NCI-H146 treated with DMSO at 0.1 percent for 48 hours (cell line): ENCODE measurements around the gene MINK1.
"Not testable (repeated sequence)": the region's sequence is repeated elsewhere in the genome, so short reads cannot be mapped to it uniquely, and the experiment has no call there.

Experiments used
- DNase-seq: peaks from one replicate; lab custom pipeline; 2025; ENCODE audit not compliant: unreplicated experiment; lab: John Stamatoyannopoulos, UW

MINK1 gene

DNA sequence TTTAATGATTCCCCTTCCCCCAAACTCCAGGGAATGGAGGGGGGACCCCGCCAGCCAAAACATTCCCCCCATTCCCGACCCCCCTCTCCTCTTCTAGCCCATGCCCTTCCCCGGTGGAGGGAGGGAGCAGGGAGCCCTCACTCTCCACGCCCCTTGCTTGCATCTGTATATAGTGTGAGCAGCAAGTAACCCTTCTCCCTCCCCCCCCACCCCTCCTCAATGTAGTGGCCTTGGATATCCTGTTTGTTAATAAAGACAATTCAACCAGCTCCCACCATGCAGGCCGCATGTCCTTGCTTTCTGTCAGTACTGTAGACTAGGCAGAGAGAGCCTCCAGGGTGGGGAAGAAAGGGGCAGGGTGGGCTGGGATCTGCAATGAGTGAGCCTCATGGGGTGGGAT is 64.6 kb downstream of the MINK1 start:
- no peak for DNase-seq

DNA sequence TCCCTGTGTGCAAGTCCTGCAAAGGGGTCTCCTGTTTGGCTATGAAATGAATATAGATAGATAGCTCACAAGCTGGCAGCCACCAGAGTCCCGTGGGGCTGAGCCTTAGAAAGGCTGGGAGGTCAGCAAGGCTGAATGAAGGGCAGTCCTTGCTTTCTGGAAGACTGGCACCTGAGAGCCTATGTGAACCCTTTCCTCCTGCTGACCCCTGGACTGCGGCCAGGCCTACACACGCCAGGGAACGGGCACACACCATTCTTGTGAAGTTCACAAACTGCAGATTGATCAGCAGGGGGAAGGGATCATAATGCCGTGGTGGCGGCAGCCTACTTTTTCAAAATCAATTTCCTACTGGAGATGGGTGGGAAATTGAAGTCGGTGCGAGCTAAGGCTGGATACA is 65.2 kb downstream of the MINK1 start:
- DNase-seq = no peak

DNA sequence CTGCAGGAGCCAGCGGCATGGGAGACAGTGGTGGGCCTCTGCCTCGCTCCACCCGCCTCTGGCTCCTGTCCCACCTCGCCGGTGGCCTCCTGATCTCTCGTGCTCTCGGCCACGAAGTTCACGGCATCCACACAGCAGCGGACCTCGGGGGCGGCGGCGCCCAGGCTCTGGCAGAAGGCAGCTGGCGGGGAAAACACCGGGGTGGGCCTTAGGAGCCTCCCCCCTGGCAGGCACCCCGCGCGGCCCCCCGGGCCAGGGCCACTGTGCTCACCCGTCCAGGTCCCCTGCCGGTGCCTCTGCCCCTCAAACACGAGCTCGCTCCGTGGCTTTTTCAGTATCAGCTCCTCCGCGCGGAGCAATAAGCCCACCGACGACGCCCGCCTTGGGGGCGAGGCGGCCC is 65.8 kb downstream of the MINK1 start:
- no peak for DNase-seq

DNA sequence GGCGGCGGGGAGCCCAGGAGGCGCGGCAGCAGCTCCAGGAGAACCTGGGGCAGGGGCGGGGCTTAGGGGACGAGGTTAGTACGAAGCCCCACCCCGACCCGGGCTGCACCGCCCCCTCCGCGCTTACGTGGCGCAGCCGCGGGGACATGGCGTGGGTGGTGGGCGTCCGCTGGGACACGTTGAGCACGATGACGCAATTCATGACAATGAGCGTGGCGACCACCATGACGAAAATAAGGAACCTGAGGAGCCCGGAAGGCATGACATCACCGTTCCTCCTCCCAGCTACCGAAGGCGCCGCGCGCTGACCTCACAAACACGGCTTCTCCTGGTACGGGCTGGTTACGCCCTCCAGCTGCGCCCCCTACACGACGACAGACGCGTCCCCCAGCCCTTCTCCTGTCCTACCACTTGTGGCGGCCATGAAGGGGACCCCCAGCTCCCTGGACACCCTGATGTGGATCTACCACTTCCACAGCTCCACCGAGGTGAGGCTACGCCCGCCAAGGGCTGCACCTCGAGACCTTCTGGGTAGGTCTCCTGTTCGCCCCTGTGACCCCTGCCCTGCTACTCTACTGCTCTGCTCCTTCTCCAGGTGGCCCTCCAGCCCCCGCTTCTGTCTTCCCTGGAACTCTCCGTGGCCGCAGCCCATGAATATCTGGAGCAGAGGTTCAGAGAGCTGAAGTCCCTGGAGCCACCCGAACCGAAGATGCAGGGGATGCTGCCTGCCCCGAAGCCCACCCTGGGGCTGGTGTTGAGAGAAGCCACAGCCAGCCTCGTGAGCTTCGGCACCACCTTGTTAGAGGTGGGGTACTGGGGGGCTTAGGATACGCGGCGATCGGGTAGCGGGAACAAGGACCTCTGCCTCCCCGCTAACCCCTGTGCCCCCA is 66.4 kb downstream of the MINK1 start, which contains the start of gene C17orf107:
C17orf107 (plus strand) TSS at position 196 of the 890 bp plus-strand sequence; CDS start at position 423, 227 bp downstream.
- DNase-seq = no peak

DNA sequence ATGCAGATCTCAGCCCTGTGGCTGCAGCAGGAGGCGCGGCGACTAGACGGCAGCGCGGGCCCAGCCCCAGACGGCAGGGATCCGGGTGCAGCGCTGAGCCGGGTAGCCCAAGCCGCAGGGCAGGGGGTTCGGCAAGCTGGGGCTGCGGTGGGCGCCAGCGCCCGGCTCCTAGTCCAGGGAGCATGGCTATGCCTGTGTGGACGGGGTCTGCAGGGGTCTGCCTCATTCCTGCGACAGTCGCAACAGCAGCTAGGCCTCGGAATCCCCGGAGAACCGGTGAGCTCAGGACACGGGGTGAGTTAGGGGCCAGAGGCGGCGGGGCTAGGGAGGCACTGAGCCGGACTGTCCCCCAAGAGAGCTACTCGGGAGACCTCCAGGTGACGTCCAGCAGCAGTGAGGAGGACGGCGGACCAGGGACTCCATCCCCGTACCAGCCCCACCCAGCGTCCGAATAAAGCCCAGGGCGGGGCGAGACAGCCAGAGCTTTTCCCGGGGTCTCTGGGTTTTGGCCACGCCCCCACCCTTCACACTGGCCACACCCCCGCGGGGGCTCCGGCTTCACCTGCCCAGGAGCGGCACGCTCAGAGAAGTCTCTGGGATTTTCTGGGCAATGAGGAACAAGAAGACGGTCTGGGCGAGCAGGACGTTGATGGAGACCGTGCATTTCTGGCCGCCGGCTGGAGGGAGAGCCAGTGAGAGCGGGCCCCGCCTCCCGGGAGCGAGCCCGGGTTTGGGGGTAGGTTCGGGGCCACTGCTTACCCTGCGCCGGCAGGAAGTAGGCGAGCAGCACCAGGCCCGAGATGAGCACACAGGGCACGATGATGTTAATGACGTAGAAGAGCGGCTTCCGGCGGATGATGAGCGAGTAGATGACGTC is 67.3 kb downstream of the MINK1 start:
- no peak for DNase-seq

DNA sequence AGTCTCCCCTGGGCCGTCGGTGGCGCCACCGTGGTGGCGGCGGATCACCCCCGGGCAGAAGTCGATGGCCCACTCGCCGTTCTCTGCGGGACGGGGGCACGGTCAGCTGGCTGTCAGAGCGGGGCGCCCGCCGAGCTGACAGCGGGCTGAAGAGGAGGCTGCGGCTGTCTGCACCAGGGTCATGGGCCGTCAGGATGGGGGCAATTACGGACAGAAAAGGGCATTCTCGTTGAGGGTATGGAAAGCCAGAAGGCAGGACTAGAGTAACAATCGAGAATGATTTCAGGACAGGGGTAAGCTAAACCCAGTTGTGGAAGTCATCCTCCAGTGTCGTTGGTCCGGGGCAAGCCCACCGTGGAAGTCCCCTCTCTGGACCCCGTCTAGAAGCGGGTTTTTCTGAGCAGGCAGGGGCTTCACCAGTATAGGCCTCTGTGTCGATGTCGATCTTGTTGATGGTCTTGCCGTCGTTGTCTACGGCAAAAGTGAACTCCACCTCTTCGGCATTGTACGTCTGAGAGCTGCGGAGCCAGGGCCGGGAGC is 68.0 kb downstream of the MINK1 start:
- no peak for DNase-seq

DNA sequence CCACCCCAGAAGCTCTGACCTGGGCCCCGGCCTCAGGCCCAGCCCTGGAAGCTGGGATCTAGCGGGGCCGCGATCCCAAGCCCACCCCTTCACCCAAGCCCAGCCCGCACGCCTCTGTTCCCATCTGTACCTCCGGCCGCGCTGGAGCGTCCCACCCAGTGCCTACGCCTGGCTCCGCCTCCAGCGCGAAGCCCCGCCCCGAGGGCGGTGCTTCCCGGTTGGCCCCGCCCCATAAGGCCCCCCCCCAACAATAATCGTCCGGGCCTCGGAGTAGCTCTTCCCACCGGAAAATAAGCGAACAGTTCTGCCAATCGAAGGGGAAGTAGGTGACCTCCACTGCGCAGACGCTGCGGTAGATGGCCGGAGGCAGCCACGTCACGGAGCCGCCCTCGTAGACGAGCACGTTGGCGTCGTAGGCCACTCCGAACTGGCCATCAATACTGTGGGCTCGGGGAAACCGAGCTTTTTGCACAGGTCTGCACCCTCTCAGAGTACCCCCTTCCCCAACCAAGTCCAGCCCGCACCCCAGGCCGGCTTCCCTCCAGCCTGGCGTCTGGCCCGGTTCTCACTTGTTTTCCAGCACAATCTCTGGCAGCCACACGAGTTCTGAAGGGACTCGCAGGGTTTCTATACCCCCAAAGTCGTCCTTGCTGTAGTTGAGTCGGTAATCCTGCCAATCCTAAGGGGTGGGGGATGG is 68.7 kb downstream of the MINK1 start:
- no peak for DNase-seq

DNA sequence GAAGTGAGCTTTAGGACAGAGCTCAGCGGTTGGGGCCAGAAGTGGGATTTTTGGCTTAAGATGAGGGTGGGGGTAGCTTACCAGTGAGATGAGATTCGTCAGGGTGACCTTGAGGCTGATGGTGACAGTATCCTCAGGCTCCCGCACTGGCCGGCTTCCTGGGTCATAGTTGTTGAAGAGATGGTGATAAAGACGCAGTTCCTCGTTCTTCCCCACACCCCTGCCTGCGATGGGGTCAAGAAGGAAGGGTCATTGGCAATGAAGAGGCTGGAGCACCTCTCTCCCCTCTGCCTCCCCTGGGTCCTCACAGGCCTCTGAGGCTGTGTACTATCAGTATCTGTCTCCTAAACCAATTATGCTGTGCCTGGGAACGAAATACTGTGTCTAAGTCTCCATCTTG is 69.4 kb downstream of the MINK1 start:
- DNase-seq = no peak

DNA sequence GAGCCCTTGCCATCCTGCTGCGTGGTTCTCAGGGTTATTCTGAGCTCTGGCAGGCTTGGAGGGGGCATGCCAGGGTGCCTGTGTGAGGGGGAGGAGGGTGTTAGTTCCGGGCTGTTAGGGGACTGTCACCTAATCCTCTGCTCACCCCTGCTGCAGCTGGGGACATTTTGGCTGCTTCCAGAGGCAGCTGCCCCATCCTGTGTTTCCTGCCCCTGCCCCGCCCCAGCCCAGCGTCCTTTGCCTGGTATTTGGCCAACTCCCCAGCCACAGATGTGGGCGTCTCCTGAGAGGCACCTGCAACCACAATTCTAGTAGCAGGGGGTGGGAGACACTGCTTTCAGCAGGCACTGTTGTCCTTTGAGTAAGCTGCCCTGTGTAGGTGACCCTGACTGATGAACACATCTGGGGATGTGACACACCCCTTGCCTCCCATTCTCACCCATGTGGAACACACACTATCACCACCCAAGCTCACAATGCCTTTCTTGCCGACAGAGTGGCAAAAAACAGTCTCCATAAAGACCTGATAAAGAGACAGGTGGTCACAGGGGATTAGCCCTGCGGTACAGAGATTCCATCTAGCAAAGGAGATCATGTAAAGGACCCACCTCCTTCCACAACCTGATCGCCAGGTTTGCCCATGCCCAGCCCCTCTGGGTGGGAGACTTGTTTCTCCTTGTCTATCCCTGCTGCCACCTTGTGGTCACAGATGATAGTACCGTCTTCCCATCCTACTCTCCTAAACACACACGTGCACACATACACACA is 70.1 kb downstream of the MINK1 start, which contains the start of gene CHRNE:
CHRNE (minus strand) TSS at position 48 of the 768 bp plus-strand sequence; CDS start at position 13, 35 bp downstream.
- DNase-seq = peak; percentile 43

DNA sequence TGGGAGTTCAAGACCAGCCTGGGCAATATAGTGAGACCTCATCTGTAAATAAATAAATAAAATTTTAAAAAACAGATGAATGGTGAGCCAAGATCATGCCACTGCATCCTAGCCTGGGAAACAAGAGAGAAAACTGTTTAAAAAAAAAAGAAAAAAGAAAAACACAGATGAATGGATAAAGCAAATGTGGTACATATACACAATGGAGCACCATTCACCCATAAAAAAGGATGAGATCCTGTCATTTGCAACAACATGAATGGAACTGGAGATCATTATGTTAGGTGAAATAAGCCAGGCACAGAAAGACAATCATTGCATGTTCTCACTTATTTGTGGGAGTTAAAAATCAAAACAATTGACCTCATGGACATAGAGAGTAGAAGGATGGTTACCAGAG is 73.5 kb downstream of the MINK1 start:
- not testable (repeated sequence) for DNase-seq

DNA sequence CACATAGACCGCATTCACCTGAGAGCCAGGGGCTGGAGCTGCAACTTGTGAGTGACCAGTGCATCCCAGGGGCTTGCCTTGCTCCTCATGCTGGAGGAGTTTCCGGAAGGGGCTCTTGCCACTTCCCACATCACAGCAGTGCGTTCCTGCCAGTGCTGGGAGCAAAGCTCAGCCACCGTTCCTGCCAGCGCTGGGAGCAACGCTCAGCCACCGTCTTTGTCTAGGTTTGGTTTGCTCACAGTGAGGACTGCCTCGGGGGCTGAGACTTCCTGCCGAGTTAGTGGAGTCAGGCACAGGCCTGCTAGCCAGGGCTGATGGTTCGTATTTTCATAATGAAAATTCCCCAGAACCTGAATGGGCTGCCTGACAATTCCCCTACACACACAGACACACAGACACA is 75.2 kb downstream of the MINK1 start:
- DNase-seq = peak; percentile 68

DNA sequence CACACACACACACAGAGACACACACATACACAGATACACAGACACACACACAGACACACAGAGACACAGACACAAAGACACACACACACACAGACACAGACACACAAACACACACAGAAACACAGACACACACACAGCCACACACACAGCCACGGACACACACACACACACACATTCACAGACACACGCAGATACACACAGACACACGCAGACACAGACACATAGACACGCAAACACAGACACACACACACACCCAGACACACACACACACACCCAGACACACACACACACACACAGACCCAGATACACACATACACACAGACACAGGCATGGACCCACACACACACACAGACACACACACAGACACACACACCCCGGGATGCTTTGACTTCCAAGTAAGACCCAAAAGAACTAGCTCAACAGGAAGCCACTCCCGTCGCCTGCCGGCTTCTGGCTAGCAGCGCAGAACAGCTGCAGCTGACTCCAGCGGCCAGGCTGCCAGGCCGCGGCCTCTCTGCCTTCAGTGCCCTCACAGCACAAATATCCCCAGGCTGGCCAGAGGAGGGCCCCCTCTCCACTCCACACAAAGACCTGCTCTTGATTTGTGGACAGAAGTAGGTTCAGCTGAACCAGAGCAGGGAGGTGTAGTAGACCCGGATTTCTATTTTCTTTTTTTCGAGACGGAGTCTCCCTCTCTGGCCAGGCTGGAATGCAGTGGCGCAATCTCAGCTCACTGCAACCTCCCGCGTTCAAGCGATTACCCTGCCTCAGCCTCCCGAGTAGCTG is 75.8 kb downstream of the MINK1 start:
- DNase-seq = peak; percentile 73

DNA sequence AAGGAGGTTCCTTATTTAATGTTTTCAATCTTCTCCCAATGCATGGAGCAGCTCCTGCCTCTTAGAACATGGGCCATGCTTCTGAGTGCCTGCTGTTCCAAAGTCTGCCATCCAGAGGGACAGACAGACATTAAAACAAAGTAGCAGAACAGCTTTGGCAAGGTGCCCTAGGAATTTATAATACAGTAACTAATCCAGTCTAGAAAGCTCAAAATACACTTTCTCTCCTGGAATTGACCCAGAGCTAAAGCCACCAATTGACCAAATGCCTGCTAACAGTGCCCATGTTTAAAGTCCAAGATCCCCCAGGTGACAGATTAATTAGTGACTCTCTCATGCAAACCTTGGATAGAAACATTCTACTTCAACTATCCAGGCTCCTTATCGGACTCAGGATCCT is 80.9 kb downstream of the MINK1 start:
- DNase-seq = no peak

DNA sequence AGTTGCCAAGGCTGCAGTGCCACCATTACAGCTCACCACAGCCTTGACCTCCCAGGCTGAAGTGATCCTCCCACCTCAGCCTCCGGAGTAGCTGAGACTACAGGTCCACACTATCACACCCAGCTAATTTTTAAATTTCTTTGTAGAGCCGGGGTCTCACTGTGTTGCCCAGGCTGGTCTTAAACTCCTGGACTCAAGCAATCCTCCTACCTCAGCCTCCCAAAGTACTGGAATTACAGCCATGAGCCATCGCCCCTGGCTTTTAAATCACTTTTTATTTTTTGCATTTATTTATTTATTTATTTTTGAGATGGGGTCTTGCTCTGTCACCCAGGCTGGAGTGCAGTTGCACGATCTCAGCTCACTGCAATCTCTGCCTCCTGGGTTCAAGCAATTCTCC is 81.4 kb downstream of the MINK1 start:
- DNase-seq = not testable (repeated sequence)

DNA sequence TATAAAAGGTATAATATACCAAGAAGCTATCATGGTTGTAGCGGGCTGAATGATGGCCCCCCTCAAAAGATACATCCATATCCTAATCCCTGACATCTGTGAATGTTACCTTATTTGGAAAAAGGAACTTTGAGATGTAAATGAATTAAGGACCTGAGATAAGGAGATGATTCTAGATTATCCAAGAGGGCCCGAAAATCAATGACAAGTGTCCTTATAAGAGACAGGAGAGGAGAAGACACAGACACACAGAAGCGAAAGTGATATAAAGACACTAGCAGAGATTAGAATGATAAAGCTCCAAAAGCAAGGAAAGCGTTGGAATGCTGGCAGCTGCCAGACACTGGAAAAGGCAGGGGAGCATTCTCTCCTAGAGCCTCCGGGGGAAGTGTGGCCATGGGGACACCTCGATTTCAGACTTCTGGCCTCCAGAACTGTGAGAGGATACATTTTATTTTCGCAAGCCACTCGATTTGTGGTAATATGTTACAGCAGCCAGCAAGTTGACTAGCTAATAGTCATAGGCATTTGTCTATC is 86.4 kb downstream of the MINK1 start:
- DNase-seq = no peak

DNA sequence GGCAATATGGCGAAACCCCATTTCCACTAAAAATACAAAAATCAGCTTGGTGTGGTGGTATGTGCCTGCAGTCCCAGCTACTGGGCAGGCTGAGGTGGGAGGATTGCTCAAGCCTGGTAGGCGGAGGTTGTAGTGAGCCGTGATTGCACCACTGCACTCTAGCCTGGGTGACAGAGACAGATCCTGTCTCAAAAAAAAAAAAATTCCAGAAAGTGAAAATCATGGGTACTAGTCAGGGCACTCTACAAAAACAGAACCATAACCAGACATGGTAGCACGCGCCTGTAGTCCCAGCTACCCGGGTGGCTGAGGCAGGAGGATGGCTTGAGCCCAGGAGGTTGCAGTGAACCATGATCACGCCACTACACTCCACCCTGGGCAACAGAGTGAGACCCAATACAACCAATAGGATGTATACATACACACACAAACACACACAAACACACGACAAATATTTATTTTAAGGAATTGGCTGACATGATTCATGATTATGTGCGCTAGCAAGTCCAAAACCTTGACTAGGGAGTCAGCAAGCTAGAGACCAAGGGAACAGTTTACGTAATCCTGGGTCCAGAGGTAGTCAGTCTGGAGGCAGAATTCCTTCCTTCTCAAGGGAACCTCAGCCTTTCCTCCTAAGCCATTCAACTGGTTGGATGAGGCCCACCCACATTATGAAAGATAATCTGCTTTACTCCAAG is 87.4 kb downstream of the MINK1 start:
- DNase-seq = no peak

DNA sequence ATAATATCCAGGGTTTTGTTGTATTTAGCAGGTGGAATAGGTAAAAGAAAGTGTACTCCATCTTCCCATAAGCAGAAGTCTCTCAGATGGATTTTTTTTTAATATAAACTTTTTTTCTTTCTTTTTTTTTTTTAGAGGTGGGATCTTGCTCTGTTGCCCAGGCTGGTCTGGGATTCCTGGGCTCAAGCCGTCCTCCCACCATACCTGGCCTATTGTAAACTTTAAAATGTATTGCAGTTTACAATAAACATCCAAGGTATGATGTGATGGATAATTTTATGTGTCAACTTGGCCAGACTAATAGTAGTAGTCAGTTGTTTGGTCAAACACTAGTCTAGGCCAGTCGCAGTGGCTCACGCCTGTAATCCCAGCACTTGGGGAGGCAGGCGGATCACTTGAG is 88.2 kb downstream of the MINK1 start:
- no peak for DNase-seq

DNA sequence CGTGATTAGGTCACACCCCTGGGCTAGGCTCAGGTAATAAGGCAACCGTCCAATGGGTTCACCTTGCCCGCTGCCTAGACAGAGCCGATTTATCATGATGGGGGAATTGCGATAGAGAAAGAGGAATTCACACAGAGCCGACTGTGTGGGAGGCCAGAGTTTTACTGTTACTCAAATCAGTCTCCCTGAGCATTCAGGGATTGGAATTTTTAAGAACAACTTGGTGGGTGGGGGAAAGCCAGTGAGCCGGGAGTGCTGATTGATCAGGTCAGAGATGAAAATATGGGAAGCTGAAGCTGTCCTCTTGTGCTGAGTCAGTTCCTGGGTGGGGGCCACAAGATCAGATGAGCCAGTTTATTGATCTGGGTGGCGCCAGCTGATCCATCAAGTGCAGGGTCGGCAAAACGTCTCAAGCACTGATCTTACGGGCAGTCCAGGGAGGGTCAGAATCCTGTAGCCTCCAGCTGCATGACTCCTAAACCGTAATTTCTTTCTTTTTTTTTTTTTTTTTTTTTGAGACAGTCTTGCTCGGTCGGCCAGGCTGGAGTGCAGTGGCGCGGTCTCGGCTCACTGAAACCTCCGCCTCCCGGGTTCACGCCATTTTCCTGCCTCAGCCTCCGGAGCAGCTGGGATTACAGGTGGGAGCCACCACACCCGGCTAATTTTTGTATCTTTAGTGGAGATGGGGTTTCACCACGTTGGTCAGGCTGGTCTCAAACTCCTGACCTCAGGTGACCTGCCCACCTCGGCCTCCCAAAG is 93.6 kb downstream of the MINK1 start:
- DNase-seq = not testable (repeated sequence)
